Mucosa of stomach (tissue), 1 donor: ENCODE results near the gene RAET1G.
"Not testable (repeated sequence)": the region's sequence is repeated elsewhere in the genome, so short reads cannot be mapped to it uniquely, and the experiment has no call there.

Experiments
- H3K27me3 ChIP-seq: one replicate; pipeline ENCODE4 v1.7.0; 2013; ENCODE audit warnings: mild to moderate bottlenecking, low read length; ENCODE audit not compliant: control insufficient read depth, insufficient read depth
- H3K36me3 ChIP-seq: one replicate; pipeline ENCODE4 v1.7.0; 2013; ENCODE audit warnings: low read length; ENCODE audit not compliant: control insufficient read depth, insufficient read depth
- H3K4me1 ChIP-seq: one replicate; pipeline ENCODE4 v1.7.0; 2013; ENCODE audit warnings: mild to moderate bottlenecking, low read length; ENCODE audit not compliant: control insufficient read depth, insufficient read depth
- H3K4me3 ChIP-seq: one replicate; pipeline ENCODE4 v1.7.0; 2013; ENCODE audit warnings: low read length
- H3K9ac ChIP-seq: one replicate; pipeline ENCODE4 v1.7.0; 2013; ENCODE audit warnings: mild to moderate bottlenecking, low read length, moderate library complexity
- H3K9me3 ChIP-seq: one replicate; pipeline ENCODE4 v1.7.0; 2013; ENCODE audit warnings: mild to moderate bottlenecking, low read length, moderate library complexity; ENCODE audit not compliant: control insufficient read depth
- donor health status: Pancreatic carcinoma.

RAET1G gene

GRCh38 chr6:149915970-149916865, 6.7 kb downstream of the RAET1G start:
- peaks cover 3% of the 10 kb centered on the region for H3K27me3 ChIP-seq
- no peaks in the 10 kb centered on the region for H3K4me1 ChIP-seq
- H3K4me3 ChIP-seq = no peak overlapping the region
- H3K9ac ChIP-seq = no peak overlapping the region
- H3K9me3 ChIP-seq = no peaks in the 10 kb centered on the region
- H3K36me3 ChIP-seq = no peaks in the 10 kb centered on the region

DNA sequence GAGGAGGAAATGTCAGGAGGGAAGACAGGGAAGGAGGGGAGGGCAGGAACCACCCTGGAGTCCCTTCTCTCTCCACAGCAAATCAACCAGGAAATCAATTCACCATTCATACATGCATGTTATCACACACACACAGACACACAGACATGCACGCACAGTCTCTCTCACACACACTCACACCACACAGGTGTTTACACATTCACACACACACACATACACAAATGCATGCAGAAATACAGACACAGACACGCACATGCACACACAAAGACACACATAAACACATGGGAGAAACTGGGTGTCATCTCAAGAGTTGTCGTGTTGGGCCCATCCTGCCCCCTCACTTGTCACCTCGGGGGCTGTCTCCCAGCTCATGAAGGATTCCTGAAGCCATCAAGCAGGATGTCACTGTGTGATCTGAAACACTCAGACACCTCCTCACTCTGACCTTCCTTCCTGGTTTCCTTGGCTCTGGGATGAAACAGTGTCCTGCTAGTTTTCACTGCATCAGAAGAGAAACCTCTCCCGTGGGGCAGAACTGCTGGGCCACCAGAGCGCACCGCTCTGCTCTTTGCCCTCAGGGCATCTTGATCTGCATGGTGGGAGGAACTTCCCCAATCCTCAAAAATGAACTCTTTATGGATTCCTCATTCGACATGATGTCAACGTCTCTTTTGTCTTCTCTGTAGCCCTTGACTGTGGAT, 9.2 kb downstream of the RAET1G start:
- Histone ChIP-seq H3K27me3 (peaks cover 3% of the 10 kb centered on the region), H3K4me1 (no peaks in the 10 kb centered on the region), H3K9ac (no peak overlapping the region), H3K36me3 (no peaks in the 10 kb centered on the region), H3K4me3 (no peak overlapping the region), H3K9me3 (no peaks in the 10 kb centered on the region)

DNA sequence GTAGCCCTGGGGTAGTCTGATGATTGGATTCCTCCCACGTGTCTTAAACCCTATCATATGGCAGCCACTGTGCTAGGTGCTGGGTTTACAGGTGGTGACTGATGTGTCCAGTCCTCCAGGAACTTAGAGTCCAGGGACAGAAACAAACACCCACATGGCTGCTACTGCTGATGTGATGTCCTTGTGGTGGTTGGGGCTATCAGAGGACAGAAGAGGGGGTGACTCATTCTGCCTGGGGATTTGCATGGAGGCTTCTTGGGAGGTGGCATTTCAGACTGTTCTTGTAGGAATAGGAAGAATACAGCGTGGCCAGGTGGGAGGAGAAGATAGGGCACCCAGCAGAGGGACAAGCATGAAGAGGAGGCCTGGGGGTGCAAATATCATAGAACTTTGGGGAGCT, 9.8 kb downstream of the RAET1G start:
- Histone ChIP-seq H3K9ac (no peak overlapping the region), H3K36me3 (no peaks in the 10 kb centered on the region), H3K4me1 (no peaks in the 10 kb centered on the region), H3K27me3 (peaks cover 3% of the 10 kb centered on the region), H3K4me3 (no peak overlapping the region), H3K9me3 (no peaks in the 10 kb centered on the region)

DNA sequence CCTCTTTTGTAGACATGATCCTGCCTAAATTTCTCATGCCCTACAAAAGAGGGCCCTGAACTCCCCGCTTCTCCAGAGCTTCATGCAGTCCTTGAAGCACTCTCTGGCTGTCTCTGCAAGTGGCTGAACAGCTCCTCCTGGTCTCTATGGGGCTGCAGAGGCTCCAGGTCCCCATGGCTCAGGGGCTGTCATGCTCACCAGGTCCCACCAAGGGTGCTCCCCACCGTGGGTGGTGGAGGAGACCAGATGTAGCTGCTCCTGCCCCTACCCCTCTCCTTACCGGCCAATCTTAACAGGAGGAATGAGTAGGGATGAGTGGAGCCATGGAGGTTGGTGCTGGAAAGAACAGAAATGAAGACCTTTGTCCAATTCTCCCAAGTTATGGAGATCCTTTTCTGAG, 10.2 kb downstream of the RAET1G start:
- not testable (repeated sequence) for H3K4me3 ChIP-seq, H3K9ac ChIP-seq, H3K9me3 ChIP-seq, H3K36me3 ChIP-seq, H3K27me3 ChIP-seq, H3K4me1 ChIP-seq

DNA sequence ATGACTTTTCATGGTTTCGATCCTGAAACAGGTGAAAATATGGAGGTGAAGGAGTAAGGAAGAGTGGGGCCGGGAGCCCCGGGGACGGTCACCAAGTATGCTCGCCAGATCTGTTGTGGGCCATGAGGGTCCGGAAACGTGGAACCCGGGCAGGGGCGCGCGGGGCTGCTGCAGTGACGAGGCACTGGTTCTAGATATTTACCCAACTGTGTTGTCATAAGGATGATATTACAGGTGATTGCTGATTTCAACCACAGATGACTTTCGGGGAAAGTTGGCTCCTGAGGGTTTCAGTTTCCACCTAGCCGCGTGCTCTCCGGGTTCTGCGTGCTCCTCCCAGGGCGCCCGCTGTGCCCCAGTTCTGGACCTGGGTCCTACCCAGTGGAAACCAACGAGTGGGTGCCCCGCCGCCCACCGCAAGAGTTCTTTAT, 12.2 kb downstream of the RAET1G start:
- Histone ChIP-seq H3K4me1 (no peaks in the 10 kb centered on the region), H3K9ac (no peak overlapping the region), H3K27me3 (peaks cover 3% of the 10 kb centered on the region), H3K9me3 (no peaks in the 10 kb centered on the region), H3K36me3 (no peaks in the 10 kb centered on the region), H3K4me3 (no peak overlapping the region)

- Histone ChIP-seq H3K9me3 (no peaks in the 10 kb centered on the region), H3K4me3 (no peak overlapping the region), H3K9ac (no peak overlapping the region), H3K36me3 (no peaks in the 10 kb centered on the region), H3K27me3 (peaks cover 3% of the 10 kb centered on the region), H3K4me1 (no peaks in the 10 kb centered on the region)
Observed at GRCh38 chr6:149909701-149910470, 13.0 kb downstream of the RAET1G start.

- not testable (repeated sequence) for H3K9me3 ChIP-seq, H3K9ac ChIP-seq, H3K36me3 ChIP-seq, H3K27me3 ChIP-seq, H3K4me3 ChIP-seq, H3K4me1 ChIP-seq
Observed at GRCh38 chr6:149908480-149908879, 14.4 kb downstream of the RAET1G start.

DNA sequence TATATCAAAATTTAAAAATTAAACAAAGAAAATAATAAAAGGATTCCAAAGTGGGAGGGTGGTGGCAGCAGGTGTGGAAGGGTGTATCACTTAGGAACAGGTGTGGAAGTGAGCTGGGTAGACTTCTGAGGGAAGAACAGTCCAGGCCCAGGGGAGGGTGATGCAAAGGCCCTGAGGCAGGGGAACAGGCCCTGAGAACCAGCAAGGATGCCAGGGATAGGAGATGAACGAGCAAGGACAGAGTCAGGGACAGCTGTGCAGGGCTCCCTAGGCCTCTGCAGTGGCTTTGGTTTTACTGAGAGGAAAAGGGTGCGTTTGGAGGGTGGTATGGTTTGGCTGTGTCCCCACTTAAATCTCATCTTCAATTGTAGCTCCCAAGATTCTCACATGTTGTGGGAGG, 15.6 kb downstream of the RAET1G start:
- H3K4me3 ChIP-seq = no peak overlapping the region
- H3K36me3 ChIP-seq = no peaks in the 10 kb centered on the region
- no peaks in the 10 kb centered on the region for H3K9me3 ChIP-seq
- no peak overlapping the region for H3K9ac ChIP-seq
- no peaks in the 10 kb centered on the region for H3K4me1 ChIP-seq
- peaks cover 3% of the 10 kb centered on the region for H3K27me3 ChIP-seq

GRCh38 chr6:149906405-149906804, 16.5 kb downstream of the RAET1G start:
- Histone ChIP-seq H3K4me1 (no peaks in the 10 kb centered on the region), H3K9me3 (no peaks in the 10 kb centered on the region), H3K27me3 (peaks cover 3% of the 10 kb centered on the region), H3K36me3 (no peaks in the 10 kb centered on the region), H3K4me3 (no peak overlapping the region), H3K9ac (no peak overlapping the region)

- H3K4me1 ChIP-seq = no peaks in the 10 kb centered on the region
- H3K36me3 ChIP-seq = no peaks in the 10 kb centered on the region
- H3K4me3 ChIP-seq = no peak overlapping the region
- H3K9ac ChIP-seq = no peak overlapping the region
- H3K9me3 ChIP-seq = no peaks in the 10 kb centered on the region
- H3K27me3 ChIP-seq = peaks cover 3% of the 10 kb centered on the region
Observed at GRCh38 chr6:149905911-149906371, 17.0 kb downstream of the RAET1G start.

GRCh38 chr6:149905371-149905910, 17.5 kb downstream of the RAET1G start:
- H3K9me3 ChIP-seq = no peaks in the 10 kb centered on the region
- no peaks in the 10 kb centered on the region for H3K4me1 ChIP-seq
- H3K9ac ChIP-seq = no peak overlapping the region
- no peak overlapping the region for H3K4me3 ChIP-seq
- H3K27me3 ChIP-seq = peaks cover 3% of the 10 kb centered on the region
- no peaks in the 10 kb centered on the region for H3K36me3 ChIP-seq
